Measurements from ENCODE around the gene SCGB1C1. TPM values are rescaled to one million over a fixed set of nuclear protein-coding genes. Genes with fewer than 3 reads are reported as not detected.
A peak's percentile ranks its signal among the peaks of the same experiment; 100 is the strongest.
"Not testable (repeated sequence)": the region's sequence is repeated elsewhere in the genome, so short reads cannot be mapped to it uniquely, and the experiment has no call there.

Gene SCGB1C1
- not detected in 2 replicates for total RNA-seq (2014; rRNA removed; shearing (Covaris generic))

GRCh38 chr11:192674-193128 is at the start of gene SCGB1C1:
Gene SCGB1C1 (plus strand): TSS chr11:193078. CDS start chr11:193100, 22 bp downstream.
- not testable (repeated sequence) for DNase-seq; H3K36me3 ChIP-seq; H3K9me3 ChIP-seq (replicated peaks); H3K27me3 ChIP-seq; H3K27ac ChIP-seq; H3K4me1 ChIP-seq; H3K4me3 ChIP-seq

- not testable (repeated sequence) for H3K36me3 ChIP-seq; H3K4me1 ChIP-seq; DNase-seq; H3K4me3 ChIP-seq; H3K9me3 ChIP-seq (replicated peaks); H3K27me3 ChIP-seq; H3K27ac ChIP-seq
Observed at GRCh38 chr11:180242-180641, 12.6 kb upstream of the SCGB1C1 start.

- not testable (repeated sequence) for DNase-seq
Observed at GRCh38 chr11:189200-189783, 3.6 kb upstream of the SCGB1C1 start.

DNA sequence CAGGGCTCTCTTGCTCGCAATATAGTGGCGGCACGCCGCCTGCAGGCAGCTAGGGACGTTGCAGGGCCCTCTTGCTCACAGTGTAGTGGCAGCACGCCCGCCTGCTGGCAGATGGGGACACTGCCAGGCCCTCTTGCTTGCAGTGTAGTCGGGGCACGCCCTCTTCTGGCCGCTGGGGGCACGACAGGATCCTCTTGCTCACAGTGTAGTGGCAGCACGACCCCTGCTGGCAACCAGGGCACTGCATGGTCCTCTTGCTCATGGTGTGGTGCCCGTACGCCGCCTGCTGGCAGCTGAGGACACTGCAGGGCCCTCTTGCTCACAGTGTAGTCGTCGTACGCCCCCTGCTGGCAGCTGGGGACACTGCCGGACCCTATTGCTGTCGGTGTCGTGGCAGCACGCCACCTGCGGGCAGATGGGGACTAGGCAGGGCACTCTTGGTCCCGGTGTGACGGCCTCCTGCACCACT is 3.0 kb upstream of the SCGB1C1 start:
- not testable (repeated sequence) for H3K36me3 ChIP-seq; H3K27ac ChIP-seq; H3K9me3 ChIP-seq (replicated peaks); H3K27me3 ChIP-seq; H3K4me3 ChIP-seq; H3K4me1 ChIP-seq
- peak in 1 of 2 experiments; percentile 9 for DNase-seq

More at GRCh38 chr11:189200-189783, 3.6 kb upstream of the SCGB1C1 start:
- H3K4me1 ChIP-seq; H3K27me3 ChIP-seq; H3K4me3 ChIP-seq; H3K36me3 ChIP-seq; H3K9me3 ChIP-seq (replicated peaks); H3K27ac ChIP-seq: not testable (repeated sequence)

GRCh38 chr11:190546-190945 is 2.3 kb upstream of the SCGB1C1 start:
- not testable (repeated sequence) for H3K9me3 ChIP-seq (replicated peaks); H3K27me3 ChIP-seq; H3K4me1 ChIP-seq; H3K4me3 ChIP-seq; H3K27ac ChIP-seq; H3K36me3 ChIP-seq; DNase-seq

GRCh38 chr11:191490-192478 is 1.1 kb upstream of the SCGB1C1 start:
- DNase-seq = peak in 1 of 2 experiments; percentile 17
- H3K9me3 ChIP-seq (replicated peaks); H3K27me3 ChIP-seq; H3K4me1 ChIP-seq; H3K36me3 ChIP-seq; H3K27ac ChIP-seq; H3K4me3 ChIP-seq: not testable (repeated sequence)

GRCh38 chr11:193481-193880 is 603 bp downstream of the SCGB1C1 start:
- DNase-seq, H3K4me3 ChIP-seq: not testable (repeated sequence)

DNA sequence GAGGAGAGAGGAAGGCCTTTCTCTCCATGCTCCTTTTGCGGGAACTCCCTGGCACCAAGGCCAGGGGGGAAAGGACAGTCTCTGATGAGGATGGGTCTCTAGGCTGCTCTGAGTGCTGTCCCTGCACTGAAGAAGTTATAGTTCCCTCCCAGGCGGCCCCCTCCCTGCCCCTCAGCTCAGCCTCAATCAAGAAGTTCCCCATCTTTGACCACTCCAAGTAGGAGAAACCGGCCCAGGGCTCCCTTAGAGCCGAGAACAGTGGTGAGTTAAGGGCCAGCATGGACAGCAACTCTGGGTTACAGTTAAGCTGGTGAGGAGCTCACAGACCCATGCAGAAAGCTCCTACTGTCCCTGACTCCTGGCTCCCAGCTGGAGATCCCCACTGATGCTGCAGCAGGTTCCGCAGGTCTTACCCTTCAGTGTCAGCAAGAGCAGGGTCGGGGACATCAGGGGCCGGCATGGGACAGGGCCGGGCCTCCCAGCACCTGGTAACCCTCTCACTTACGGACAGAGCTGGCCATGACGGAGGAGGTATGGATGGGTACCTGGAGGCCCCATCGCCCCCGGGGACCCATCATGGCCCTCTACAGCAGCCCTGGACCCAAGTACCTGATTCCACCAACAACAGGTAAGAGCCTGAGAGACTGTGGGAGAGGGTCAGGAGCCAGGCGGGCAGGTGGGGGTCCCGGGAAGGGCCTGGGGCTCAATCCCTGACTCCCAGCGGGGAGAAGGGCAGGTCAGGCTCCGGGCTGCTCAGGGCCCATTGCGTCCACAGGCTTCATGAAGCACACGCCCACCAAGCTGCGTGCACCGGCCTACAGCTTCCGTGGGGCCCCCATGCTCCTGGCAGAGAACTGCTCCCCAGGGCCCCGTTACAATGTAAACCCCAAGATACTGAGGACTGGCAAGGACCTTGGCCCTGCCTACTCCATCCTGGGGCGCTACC is 4.2 kb downstream of the SCGB1C1 start:
- Histone ChIP-seq H3K27ac (no peak overlapping the region), H3K27me3 (no peaks in the 10 kb centered on the region), H3K9me3 (replicated peaks) (no peaks in the 10 kb centered on the region), H3K36me3 (peaks cover 2% of the 10 kb centered on the region; the same call in 1 of the 2 replicates), H3K4me3 (no peak overlapping the region), H3K4me1 (no peaks in the 10 kb centered on the region)
- no peak for DNase-seq

More at GRCh38 chr11:193481-193880, 603 bp downstream of the SCGB1C1 start:
- H3K4me1 ChIP-seq; H3K36me3 ChIP-seq; H3K9me3 ChIP-seq (replicated peaks); H3K27me3 ChIP-seq; H3K27ac ChIP-seq: not testable (repeated sequence)

DNA sequence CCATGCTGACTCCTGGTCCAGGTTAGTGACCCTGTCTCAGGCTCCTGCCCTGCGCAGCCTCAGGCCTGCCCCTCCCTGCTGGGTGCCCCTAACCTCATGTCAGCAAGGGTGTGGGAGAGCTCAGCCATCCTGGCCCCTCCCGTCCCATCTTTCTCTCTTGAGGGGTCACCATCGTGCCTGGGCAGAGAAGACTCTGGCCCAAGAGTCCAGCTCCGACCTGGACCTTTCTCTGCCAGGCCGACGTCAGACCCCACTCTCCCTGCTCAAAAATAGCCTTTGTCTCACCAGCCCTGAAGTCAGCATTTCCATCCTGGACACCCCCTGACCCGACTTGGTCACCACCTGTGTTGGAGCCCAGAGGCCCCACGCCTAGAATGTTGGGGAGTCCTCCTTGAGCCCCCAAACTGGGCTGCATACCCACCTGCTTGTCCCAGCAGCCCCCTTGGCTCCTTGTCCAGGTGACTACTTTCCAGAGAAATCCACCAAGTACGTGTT is 4.9 kb downstream of the SCGB1C1 start:
- H3K27me3 ChIP-seq = no peaks in the 10 kb centered on the region
- no peak for DNase-seq
- H3K36me3 ChIP-seq = peaks cover 2% of the 10 kb centered on the region; the same call in 1 of the 2 replicates
- H3K4me3 ChIP-seq = no peak overlapping the region
- no peak overlapping the region for H3K27ac ChIP-seq
- H3K4me1 ChIP-seq = no peaks in the 10 kb centered on the region
- H3K9me3 ChIP-seq (replicated peaks) = no peaks in the 10 kb centered on the region

DNA sequence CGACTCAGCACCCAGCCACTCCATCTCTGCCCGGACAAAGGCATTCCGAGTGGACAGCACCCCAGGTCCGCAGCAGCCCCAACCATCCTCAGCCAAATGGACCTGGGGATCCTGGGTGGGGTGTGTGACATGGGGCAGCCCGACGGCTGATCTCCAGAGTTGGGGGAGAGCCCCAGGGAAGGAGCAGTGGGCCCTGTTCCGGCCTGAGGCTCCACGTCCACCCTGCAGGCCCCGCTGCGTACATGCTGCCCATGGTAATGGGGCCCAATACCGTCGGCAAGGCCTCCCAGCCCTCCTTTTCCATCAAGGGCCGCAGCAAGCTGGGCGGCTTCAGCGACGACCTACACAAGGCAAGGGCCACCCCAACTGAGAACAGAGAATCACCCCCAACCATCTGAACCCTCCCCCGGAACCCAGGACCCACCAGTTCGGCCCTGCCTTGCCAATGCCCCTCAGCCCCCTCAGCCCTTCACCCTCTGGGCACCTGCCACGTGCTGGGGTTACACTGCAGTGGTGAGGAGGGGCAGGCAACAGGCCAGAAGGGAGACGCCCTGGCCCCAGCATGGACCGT is 5.4 kb downstream of the SCGB1C1 start:
- DNase-seq = no peak

GRCh38 chr11:199004-199581 is 6.2 kb downstream of the SCGB1C1 start:
- DNase-seq = no peak
- Histone ChIP-seq H3K4me1 (peaks cover 5% of the 10 kb centered on the region), H3K4me3 (no peak overlapping the region), H3K36me3 (peaks cover 2% of the 10 kb centered on the region), H3K27me3 (no peaks in the 10 kb centered on the region), H3K27ac (no peak overlapping the region), H3K9me3 (replicated peaks) (no peaks in the 10 kb centered on the region)

More for the DNA sequence above, 5.4 kb downstream of the SCGB1C1 start:
- Histone ChIP-seq H3K27ac (no peak overlapping the region), H3K4me1 (no peaks in the 10 kb centered on the region), H3K27me3 (no peaks in the 10 kb centered on the region), H3K9me3 (replicated peaks) (no peaks in the 10 kb centered on the region), H3K36me3 (peaks cover 2% of the 10 kb centered on the region; the same call in 1 of the 2 replicates), H3K4me3 (no peak overlapping the region)

- H3K4me1 ChIP-seq = peaks cover 9% of the 10 kb centered on the region
- no peak for DNase-seq
- no peak overlapping the region for H3K4me3 ChIP-seq
- peaks cover 2% of the 10 kb centered on the region for H3K36me3 ChIP-seq
- H3K9me3 ChIP-seq (replicated peaks) = no peaks in the 10 kb centered on the region
- H3K27me3 ChIP-seq = no peaks in the 10 kb centered on the region
- no peak overlapping the region for H3K27ac ChIP-seq
Observed at GRCh38 chr11:199782-200181, 6.9 kb downstream of the SCGB1C1 start.

DNA sequence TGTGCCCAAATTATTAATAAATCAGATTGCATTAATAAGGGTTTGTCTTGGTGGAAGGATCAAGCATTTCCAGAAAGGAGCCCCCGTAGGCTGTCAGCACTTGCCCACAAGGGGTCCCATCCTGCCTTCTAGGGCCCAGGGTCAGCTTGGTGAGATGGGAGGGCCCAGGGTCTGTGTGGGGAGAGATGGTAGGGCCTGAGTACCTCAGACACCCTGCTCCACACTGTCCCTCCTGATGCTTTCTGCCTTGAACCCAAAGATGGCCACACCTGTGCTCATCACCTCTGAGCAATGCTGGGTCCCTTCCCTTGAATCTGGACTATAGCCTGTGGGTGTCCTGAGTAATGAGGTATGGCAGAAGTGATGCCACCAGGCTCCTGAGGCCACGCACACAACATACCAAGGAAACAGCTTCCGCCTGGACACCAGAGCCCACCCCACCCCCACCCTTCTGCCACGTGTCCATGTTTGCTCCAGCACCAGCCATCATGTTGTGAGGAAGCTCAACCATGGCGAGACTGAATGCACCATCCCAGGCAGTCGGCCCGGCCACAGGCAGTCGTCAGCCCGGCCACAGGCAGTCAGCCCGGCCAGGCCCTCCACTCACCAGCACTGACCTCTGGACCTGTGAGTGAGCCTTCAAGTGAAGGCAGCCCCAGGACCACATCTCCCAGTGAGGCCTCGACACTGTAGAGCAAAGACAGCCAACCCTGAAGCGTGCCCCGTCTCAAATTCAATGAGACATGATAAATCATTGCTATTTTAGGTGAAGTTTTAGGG is 7.5 kb downstream of the SCGB1C1 start:
- Histone ChIP-seq H3K4me3 (no peak overlapping the region), H3K27me3 (no peaks in the 10 kb centered on the region), H3K36me3 (peaks cover 4% of the 10 kb centered on the region), H3K4me1 (peaks cover 9% of the 10 kb centered on the region), H3K9me3 (replicated peaks) (no peaks in the 10 kb centered on the region), H3K27ac (no peak overlapping the region)
- no peak for DNase-seq
